Psoas muscle (tissue), 8 donors: ENCODE results near the gene DNAJB14. TPM values are rescaled to one million over a fixed set of nuclear protein-coding genes. Genes with fewer than 3 reads are reported as not detected.

ENCODE experiments used
- ATAC-seq, 4 donors: fragments of 200-7000 bp; cut with Tn5 transposase; one replicate each; pipeline ENCODE4 v1.9.1; 2020; ENCODE audit warnings: moderate library complexity in 3 of 4, mild to moderate bottlenecking in 2 of 4
- DNase-seq, 2 donors: peaks; one replicate each; pipeline ENCODE4 v3.0.0-alpha.2; 2020
- H3K27ac ChIP-seq: fragments of 200-600 bp; one replicate; pipeline ENCODE4 v1.8.0; 2022
- H3K27me3 ChIP-seq, 3 donors: fragments of 200-600 bp in 1 of 3; one replicate each; pipeline versions ENCODE4 v1.6.1 to v1.8.0; 2013 to 2022; ENCODE audit warnings: low read length in 2 of 3, mild to moderate bottlenecking in 2 of 3, moderate library complexity in 1 of 3; ENCODE audit not compliant: insufficient read depth in 3 of 3
- H3K36me3 ChIP-seq, 2 donors: fragments of 200-600 bp in 1 of 2; one replicate each; pipeline versions ENCODE4 v1.6.1 to v1.8.0; 2013 to 2022; ENCODE audit warnings: low read depth in 1 of 2, mild to moderate bottlenecking in 1 of 2, moderate library complexity in 1 of 2; ENCODE audit not compliant: insufficient read depth in 1 of 2
- H3K4me1 ChIP-seq: fragments of 200-600 bp; one replicate; pipeline ENCODE4 v1.8.0; 2022
- H3K4me3 ChIP-seq: fragments of 200-600 bp; one replicate; pipeline ENCODE4 v1.8.0; 2022; ENCODE audit warnings: mild to moderate bottlenecking
- H3K9me3 ChIP-seq: fragments of 200-600 bp; one replicate; pipeline ENCODE4 v1.8.0; 2022
- whole genome bisulfite sequencing, 3 donors: extraction: QIAGEN DNeasy Blood & Tissue Kit; methylation state at CpG; one replicate each; pipeline versions ENCODE4 v1.1.6 to v1.1.7; 2013; 5-methylcytosine and 5-hydroxymethylcytosine counted together
- intact Hi-C, 2 donors: fragments of 100-400 bp; cut with DNase I; formaldehyde crosslinking; loops; one replicate each; pipeline versions ENCODE4 v1.11.0 to v1.14.2; 2022
- polyA plus RNA-seq, 3 donors: library from polyadenylated mRNA; stranded (reverse); fragments of 200-250 nt; gene quantifications; one replicate each; pipeline ENCODE4 v1.2.3, GENCODE V29; 2013
- total RNA-seq, 4 donors: library from RNA; stranded (reverse); fragmentation: NEBNext Ultra II Directional in 2 of 4; extraction: Animal tissue kit (Norgen Biotek cat#: 25700) in 2 of 4; gene quantifications; one replicate each; pipeline versions ENCODE4 v1.2.1 to v1.2.4, GENCODE V29; 2021 to 2023
- TF ChIP-seq, protein P1 (sequence below): fragments of 200-600 bp; IDR thresholded peaks from one replicate; pipeline ENCODE4 v1.8.0; 2022; ENCODE audit warnings: antibody characterized with exemption
- donor health status: healthy with polysubstance abuse.
- donor health status: DM: no; HTN: no; CAD: no; lungs with moderate emphysema.
- donor health status: Bipolar disorder and iron deficiency.
- donor health status: healthy.
- donor health status: DM: yes; HTN: yes; CAD: no.
- donor health status: DM: no; HTN: no; CAD: no.
- donor health status: DM: no; HTN: no; CAD: no.
- donor health status: DM: yes; HTN: yes; CAD: no.

DNAJB14 gene
- total and polyA plus RNA-seq, 7 donors = 3.3 to 16.7 (median 12.9) TPM

DNA sequence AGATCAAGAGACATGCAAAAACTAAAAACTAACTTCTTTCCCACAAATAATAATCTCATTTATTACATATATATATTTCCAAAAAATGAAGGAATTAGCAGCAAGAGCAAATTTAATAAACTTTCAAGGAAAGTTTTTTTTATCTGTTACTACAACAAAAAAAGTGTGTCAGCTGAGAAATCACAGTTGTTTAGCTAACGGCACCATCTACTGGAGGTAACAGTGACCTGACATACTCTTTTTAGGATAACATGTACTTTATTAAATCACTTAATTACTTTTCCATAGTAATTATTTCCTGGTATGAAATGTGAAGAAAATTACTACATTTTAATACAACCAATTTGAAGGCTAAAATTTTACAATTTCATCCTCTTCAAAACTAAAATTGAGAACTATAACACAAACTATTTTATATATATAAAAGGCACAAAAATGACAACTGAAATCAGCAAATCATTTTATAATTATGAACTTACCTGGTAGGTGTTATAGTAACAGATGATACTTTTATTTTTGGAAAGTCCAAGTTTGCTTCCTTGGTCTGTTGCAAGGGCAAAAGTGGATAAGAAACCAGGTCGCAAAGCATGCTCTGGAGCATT, 61.3 kb downstream of the DNAJB14 start:
- no peak for DNase-seq
- 68 to 75% (median 70%) methylated on average over 2 of the region's 2 CpGs for WGBS, 3 donors

DNA sequence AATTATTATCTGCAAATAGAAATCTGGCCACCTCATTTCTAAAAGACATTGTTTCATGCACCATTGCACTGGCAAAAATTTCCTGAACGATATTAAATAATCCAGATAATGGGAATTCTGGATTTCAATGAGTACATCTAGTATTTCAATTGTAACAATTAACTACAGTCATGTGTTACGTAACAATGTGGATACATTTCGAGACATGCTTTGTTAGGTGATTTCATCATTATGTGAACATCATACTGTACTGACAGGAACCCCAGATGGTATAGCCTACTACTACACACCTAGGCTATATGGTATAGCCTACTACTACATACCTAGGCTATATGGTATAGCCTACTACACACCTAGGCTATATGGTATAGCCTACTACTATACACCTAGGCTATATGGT, 67.0 kb downstream of the DNAJB14 start:
- Histone ChIP-seq H3K4me1 (no peaks in the 10 kb centered on the region), H3K36me3 (peaks cover 8 to 74% of the 10 kb centered on the region in 2 donors), H3K9me3 (no peaks in the 10 kb centered on the region), H3K27me3 (no peaks in the 10 kb centered on the region), H3K27ac (no peak overlapping the region), H3K4me3 (no peak overlapping the region)
- DNase-seq (no peak), ATAC-seq (no peak)
- WGBS, 3 donors = 90 to 93% (median 91%) methylated on average over 3 of the region's 3 CpGs
- TF ChIP-seq, protein P1, sequence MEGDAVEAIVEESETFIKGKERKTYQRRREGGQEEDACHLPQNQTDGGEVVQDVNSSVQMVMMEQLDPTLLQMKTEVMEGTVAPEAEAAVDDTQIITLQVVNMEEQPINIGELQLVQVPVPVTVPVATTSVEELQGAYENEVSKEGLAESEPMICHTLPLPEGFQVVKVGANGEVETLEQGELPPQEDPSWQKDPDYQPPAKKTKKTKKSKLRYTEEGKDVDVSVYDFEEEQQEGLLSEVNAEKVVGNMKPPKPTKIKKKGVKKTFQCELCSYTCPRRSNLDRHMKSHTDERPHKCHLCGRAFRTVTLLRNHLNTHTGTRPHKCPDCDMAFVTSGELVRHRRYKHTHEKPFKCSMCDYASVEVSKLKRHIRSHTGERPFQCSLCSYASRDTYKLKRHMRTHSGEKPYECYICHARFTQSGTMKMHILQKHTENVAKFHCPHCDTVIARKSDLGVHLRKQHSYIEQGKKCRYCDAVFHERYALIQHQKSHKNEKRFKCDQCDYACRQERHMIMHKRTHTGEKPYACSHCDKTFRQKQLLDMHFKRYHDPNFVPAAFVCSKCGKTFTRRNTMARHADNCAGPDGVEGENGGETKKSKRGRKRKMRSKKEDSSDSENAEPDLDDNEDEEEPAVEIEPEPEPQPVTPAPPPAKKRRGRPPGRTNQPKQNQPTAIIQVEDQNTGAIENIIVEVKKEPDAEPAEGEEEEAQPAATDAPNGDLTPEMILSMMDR = no peak
- intact Hi-C loops = no loop called here

More for the DNA sequence above, 61.3 kb downstream of the DNAJB14 start:
- no peaks in the 10 kb centered on the region for H3K9me3 ChIP-seq
- peaks cover 4 to 78% of the 10 kb centered on the region in 2 donors for H3K36me3 ChIP-seq
- intact Hi-C loops = no loop called here
- ATAC-seq = no peak
- no peaks in the 10 kb centered on the region for H3K27me3 ChIP-seq
- TF ChIP-seq, protein P1 = peak; percentile 34
- no peak overlapping the region for H3K4me3 ChIP-seq
- no peak overlapping the region for H3K27ac ChIP-seq
- H3K4me1 ChIP-seq = peaks cover 12% of the 10 kb centered on the region

DNA sequence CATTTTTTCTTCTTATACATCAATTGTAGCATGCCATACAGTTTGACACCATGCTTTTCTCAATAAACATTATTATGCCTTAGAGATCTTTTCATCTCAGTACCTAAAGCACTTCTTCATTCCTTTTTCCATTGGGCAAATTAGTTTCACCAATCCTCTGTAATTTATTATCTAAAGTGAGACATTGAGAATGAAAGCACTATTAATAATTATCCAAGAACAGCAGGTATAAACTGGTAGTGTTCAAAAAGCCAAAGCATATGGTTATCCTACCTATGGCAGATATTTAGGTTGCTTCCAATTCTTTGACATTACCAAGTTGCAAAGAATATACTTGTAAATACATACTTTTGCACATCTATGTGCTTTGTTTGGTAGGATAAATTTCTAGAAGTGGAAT, 67.8 kb downstream of the DNAJB14 start:
- no peaks in the 10 kb centered on the region for H3K4me1 ChIP-seq
- no peak for DNase-seq
- intact Hi-C loops = no loop called here
- TF ChIP-seq, protein P1 = no peak
- H3K4me3 ChIP-seq = no peak overlapping the region
- H3K36me3 ChIP-seq = peaks cover 8 to 65% of the 10 kb centered on the region in 2 donors
- H3K9me3 ChIP-seq = no peaks in the 10 kb centered on the region
- no peak overlapping the region for H3K27ac ChIP-seq
- no peaks in the 10 kb centered on the region for H3K27me3 ChIP-seq
- no peak for ATAC-seq

DNA sequence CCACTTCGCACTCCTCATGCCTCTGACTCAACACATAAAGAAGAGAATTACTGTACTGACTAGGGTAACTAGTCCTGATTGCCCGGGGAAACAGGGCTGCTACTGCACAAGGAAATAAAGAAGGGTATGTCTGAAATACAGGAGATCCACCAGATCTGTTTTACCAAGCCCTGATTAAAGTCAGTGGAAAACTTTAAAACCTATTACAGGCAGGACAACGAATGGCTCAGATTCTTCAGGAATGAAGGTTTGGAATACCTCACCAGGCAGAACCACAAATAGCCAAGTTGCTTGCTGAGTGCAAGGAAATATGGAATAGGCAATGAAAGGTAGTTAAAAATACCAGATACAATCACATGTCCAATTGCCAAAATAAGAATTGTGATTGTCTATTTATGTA, 69.5 kb downstream of the DNAJB14 start:
- Histone ChIP-seq H3K4me1 (no peaks in the 10 kb centered on the region), H3K36me3 (peaks cover 8 to 50% of the 10 kb centered on the region in 2 donors), H3K9me3 (no peaks in the 10 kb centered on the region), H3K27me3 (no peaks in the 10 kb centered on the region), H3K4me3 (no peak overlapping the region), H3K27ac (no peak overlapping the region)
- intact Hi-C loops = no loop called here
- DNase-seq = no peak
- 78 to 79% (median 78%) methylated on average over 3 of the region's 3 CpGs for WGBS, 3 donors
- ATAC-seq = no peak
- TF ChIP-seq, protein P1 = no peak

DNA sequence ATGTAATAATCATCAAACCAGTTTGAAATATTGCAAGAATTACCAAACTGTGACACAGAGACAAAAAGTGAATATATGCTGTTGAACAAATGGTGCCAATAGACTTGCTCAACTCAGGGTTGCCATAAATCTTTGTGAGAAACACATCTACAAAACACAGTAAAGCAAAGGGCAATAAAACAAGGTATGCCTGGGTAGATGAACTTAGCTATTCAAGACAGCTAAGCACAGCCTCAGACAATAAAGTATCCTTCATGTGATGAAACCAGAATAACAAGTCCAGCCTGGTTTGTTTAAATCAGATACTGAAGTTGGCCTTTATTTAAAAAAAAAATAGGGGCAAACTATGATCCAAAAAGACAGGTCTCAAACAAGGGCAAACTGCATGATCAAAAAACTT, 71.3 kb downstream of the DNAJB14 start:
- ATAC-seq (no peak), DNase-seq (no peak)
- Histone ChIP-seq H3K27me3 (no peaks in the 10 kb centered on the region), H3K36me3 (peaks cover 3 to 32% of the 10 kb centered on the region in 2 donors), H3K4me1 (no peaks in the 10 kb centered on the region), H3K4me3 (no peak overlapping the region), H3K27ac (no peak overlapping the region), H3K9me3 (no peaks in the 10 kb centered on the region)
- intact Hi-C loops = no loop called here
- TF ChIP-seq, protein P1 = no peak
